ENCODE results near the gene CHID1. TPM values are rescaled to one million over a fixed set of nuclear protein-coding genes. Genes with fewer than 3 reads are reported as not detected.

The CHID1 gene
- total and polyA plus RNA-seq, 4 donors, result 41.7 to 92.2 (median 48.8) TPM

GRCh38 chr11:867856-868358, 42.7 kb downstream of the CHID1 start:
- no peak for ATAC-seq (ENCODE audit: insufficient read depth, low FRiP score)
- TF ChIP-seq CTCF (IDR thresholded peaks at IDR 0.05; ENCODE audit: control extremely low read depth, extremely low read depth), result no peak
- Histone ChIP-seq H3K4me3 (no peak overlapping the region), H3K36me3 (ENCODE audit: control insufficient read depth in 4 of 4, insufficient read depth in 4 of 4, low read length in 4 of 4) (peaks cover 0 to 42% (median 4%) of the 10 kb centered on the region in 4 donors), H3K9ac (ENCODE audit: insufficient read depth in 1 of 2, low read length in 2 of 2) (no peak overlapping the region), H3K27ac (ENCODE audit: low read depth in 1 of 2, low read length in 1 of 2) (no peak overlapping the region), H3K27me3 (ENCODE audit: control insufficient read depth in 3 of 3, insufficient read depth in 3 of 3, low read length in 2 of 3) (no peaks in the 10 kb centered on the region), H3K9me3 (ENCODE audit: control insufficient read depth in 4 of 4, insufficient read depth in 3 of 4, low read length in 3 of 4) (no peaks in the 10 kb centered on the region), H3K4me1 (ENCODE audit: control insufficient read depth in 5 of 5, insufficient read depth in 5 of 5, low read length in 5 of 5) (peaks cover 0 to 8% (median 0%) of the 10 kb centered on the region in 5 donors)
- DNase-seq, result no peak
- 85 to 90% methylated on average over 8 of the region's 8 CpGs for WGBS, 2 donors

DNA sequence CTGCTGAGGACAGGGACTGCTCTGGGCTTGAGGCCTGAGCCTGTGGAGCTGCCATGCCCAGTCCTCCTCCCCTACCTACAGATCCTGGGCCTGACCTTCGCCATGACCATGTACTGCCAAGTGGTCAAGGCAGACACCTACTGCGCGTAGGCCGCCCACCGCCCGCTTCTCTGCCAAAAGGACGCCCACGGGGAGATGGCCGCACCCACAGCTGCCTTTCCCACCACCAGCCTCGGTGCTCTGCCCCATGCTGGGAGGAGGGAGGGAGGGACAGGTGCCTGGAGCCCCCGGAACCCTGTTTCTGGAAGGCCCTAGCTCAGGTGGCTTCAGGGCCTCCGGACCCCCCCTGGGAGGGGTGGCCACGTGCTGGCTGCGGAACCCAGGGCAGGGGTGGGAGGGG, 44.1 kb downstream of the CHID1 start:
- 90 to 94% methylated on average over 14 of the region's 14 CpGs for WGBS, 2 donors
- peaks cover 0 to 20% (median 0%) of the 10 kb centered on the region in 5 donors for H3K4me1 ChIP-seq (ENCODE audit: control insufficient read depth in 5 of 5, insufficient read depth in 5 of 5, low read length in 5 of 5)
- H3K9ac ChIP-seq (ENCODE audit: insufficient read depth in 1 of 2, low read length in 2 of 2), result no peak overlapping the region
- H3K4me3 ChIP-seq, result no peak overlapping the region
- DNase-seq, result no peak
- no peaks in the 10 kb centered on the region for H3K9me3 ChIP-seq (ENCODE audit: control insufficient read depth in 4 of 4, insufficient read depth in 3 of 4, low read length in 3 of 4)
- no peak overlapping the region for H3K27ac ChIP-seq (ENCODE audit: low read depth in 1 of 2, low read length in 1 of 2)
- TF ChIP-seq CTCF (IDR thresholded peaks at IDR 0.05; ENCODE audit: control extremely low read depth, extremely low read depth), result no peak
- no peaks in the 10 kb centered on the region for H3K27me3 ChIP-seq (ENCODE audit: control insufficient read depth in 3 of 3, insufficient read depth in 3 of 3, low read length in 2 of 3)
- H3K36me3 ChIP-seq (ENCODE audit: control insufficient read depth in 4 of 4, insufficient read depth in 4 of 4, low read length in 4 of 4), result peaks cover 0 to 50% (median 4%) of the 10 kb centered on the region in 4 donors
- no peak for ATAC-seq (ENCODE audit: insufficient read depth, low FRiP score)

- Histone ChIP-seq H3K27me3 (ENCODE audit: control insufficient read depth in 3 of 3, insufficient read depth in 3 of 3, low read length in 2 of 3) (no peaks in the 10 kb centered on the region), H3K9ac (ENCODE audit: insufficient read depth in 1 of 2, low read length in 2 of 2) (no peak overlapping the region), H3K4me1 (ENCODE audit: control insufficient read depth in 5 of 5, insufficient read depth in 5 of 5, low read length in 5 of 5) (peaks cover 0 to 20% (median 0%) of the 10 kb centered on the region in 5 donors), H3K4me3 (no peak overlapping the region), H3K27ac (ENCODE audit: low read depth in 1 of 2, low read length in 1 of 2) (no peak overlapping the region), H3K36me3 (ENCODE audit: control insufficient read depth in 4 of 4, insufficient read depth in 4 of 4, low read length in 4 of 4) (peaks cover 0 to 50% (median 4%) of the 10 kb centered on the region in 4 donors), H3K9me3 (ENCODE audit: control insufficient read depth in 4 of 4, insufficient read depth in 3 of 4, low read length in 3 of 4) (no peaks in the 10 kb centered on the region)
- WGBS, 2 donors, result 86% methylated on average over 40 to 41 of the region's 41 CpGs
- ATAC-seq (ENCODE audit: insufficient read depth, low FRiP score), result no peak
- TF ChIP-seq CTCF (IDR thresholded peaks at IDR 0.05; ENCODE audit: control extremely low read depth, extremely low read depth), result no peak
- DNase-seq, result no peak
These were observed 44.9 kb downstream of the CHID1 start for GRCh38 chr11:865462-866430.
